GM12873 (cell line): ENCODE results near the gene PPIL1.

Experiments
- CTCF ChIP-seq: IDR thresholded peaks from 2 replicates; pipeline ENCODE4 v1.5.1; 2012; ENCODE audit warnings: low read depth, mild to moderate bottlenecking, moderate library complexity, low read length, control low read depth; ENCODE audit not compliant: insufficient read depth; ENCODE audit errors: missing control alignments

Gene PPIL1

GRCh38 chr6:36807750-36808149 lies 66.9 kb downstream of the PPIL1 start:
- no peak for TF ChIP-seq CTCF

- no peak for TF ChIP-seq CTCF
Observed at GRCh38 chr6:36807143-36807542, 67.5 kb downstream of the PPIL1 start.

- TF ChIP-seq CTCF: no peak
Observed at GRCh38 chr6:36805917-36806316, 68.7 kb downstream of the PPIL1 start.

GRCh38 chr6:36805096-36805797 lies 69.4 kb downstream of the PPIL1 start:
- TF ChIP-seq CTCF: no peak
